GM19463 (cell line): ENCODE data around the gene GPR179.

Source experiments
- ATAC-seq: cut with Tn5 transposase; IDR thresholded peaks from one replicate; pipeline ENCODE4 v1.9.1; 2021; ENCODE audit warnings: mild to moderate bottlenecking, moderate library complexity; ENCODE audit not compliant: unreplicated experiment

The GPR179 gene

GRCh38 chr17:38349097-38349730, 5.5 kb upstream of the GPR179 start:
- ATAC-seq = no peak

DNA sequence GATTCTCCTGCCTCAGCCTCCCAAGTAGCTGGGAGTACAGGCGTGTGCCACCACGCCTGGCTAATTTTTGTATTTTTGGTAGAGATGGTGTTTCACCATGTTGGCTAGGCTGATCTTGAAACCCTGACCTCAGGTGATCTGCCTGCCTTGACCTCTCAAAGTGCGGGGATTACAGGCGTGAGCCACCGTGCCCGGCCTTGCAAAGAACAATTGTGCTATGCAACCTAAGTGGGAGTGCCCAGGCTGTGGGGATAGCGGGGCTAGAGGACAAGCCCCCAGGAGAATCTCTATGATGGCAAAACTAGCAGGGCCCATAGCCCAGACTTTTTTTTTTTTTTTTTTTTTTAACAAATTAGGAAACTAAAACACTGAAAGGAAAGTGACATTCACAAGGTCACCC, 2.0 kb upstream of the GPR179 start:
- ATAC-seq = no peak

DNA sequence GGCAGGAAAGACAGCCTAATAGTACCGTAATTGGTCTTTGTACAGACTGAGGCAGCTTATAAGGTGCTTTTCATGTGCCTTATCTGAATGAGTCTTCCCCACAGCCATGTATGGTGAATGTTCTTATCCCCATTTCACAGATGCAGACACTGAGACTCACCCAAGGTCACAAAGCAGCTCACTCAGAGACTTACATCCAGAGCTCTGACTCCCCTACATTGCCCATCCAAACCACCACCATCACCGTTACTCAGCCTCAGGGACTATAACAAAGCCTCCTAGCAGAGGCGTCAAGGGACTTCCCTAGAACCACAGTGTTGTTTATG, 627 bp upstream of the GPR179 start:
- ATAC-seq = no peak

DNA sequence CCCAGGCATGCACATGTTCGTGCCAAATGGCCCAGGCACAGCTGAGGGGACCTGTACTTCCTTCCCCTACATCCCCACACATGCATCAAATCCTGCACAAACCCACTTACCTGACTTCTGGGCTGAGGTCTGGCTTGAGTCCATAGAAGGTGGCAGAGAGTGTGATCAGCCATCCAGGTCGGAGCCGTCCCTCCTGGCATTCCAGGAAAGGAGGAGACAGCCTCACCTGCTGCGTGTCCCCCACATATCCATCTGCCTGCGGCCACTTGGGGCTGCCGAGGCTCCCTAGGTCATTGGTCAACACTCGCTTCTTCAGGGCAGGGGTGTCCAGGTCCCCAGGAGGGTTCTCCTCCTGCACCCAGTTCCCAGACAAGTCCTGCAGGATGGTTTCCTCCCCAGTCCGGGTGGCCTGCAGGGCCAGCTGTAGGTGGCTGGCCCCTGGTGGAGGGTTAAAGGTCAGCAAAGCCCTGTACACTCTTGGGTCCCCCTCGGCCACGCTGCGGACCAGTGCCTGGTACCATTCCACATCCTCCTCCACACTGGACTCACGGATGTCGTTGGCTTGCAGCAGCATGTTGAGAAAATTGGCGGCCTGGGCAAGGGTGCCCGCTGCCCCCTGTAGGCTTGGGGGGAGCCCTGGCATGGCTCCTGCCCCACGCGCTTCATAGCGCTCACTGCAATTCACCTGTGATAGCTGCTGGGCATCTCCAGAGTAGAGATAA, 709 bp downstream of the GPR179 start:
- no peak for ATAC-seq

- no peak for ATAC-seq
These were observed 2.6 kb downstream of the GPR179 start for GRCh38 chr17:38341035-38341721.

DNA sequence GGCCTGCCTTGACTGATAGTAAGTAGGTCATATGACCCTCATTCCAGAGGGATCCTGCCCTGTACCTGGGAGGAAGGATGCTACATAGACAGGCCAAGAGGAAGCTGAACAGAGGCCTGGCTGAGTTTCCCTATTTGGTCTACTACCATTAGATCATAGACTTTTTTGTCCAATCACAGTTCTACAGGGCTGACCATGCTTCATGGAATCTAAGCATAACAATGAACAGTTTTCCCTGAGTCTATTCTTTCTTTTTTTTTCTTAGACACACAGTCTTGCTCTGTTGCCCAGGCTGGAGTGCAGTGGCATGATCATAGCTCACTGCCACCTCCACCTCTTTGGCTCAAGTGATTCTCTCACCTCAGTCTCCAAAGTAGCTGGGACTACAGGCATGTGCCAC, 3.9 kb downstream of the GPR179 start:
- ATAC-seq = no peak

DNA sequence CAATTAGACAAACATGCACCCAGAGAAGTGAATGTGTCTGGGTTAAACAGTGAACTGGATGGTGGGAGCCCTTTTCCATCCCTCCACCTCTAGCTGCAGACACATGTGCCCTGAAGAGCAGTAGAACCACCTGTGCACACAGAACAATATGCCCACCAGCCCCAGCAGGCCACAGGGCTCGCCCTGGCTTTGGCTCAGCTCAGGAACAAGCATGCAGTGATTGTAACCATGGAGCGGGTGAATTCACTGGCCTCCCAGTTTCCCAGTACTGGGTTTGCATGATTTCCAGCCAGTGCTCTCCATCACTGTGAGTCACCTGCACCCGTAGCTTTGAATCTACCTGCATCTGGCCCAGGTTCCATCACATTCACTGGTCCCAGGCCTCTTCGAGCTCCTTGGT, 5.2 kb downstream of the GPR179 start:
- no peak for ATAC-seq

DNA sequence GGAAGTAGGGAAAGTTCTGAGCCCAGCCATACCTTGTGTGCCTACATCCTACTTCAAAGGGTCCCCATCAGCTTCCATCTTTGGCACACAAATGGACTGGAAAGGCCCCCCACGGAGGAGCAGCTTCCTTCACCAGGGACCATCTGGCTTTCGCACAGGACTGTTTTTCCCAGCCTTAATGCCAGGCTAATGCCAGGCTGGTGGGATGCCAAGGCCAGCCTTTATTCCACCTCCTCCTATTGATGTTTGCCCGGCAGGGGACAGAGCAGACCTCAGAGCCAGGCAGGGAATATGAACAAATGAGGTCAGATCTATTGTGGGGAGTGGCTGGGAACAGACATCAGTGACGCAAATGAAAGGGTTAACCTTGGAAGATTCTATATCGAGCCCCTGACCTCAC, 5.7 kb downstream of the GPR179 start:
- ATAC-seq = no peak

- ATAC-seq = no peak
These were observed 6.9 kb downstream of the GPR179 start for GRCh38 chr17:38336838-38337237.

DNA sequence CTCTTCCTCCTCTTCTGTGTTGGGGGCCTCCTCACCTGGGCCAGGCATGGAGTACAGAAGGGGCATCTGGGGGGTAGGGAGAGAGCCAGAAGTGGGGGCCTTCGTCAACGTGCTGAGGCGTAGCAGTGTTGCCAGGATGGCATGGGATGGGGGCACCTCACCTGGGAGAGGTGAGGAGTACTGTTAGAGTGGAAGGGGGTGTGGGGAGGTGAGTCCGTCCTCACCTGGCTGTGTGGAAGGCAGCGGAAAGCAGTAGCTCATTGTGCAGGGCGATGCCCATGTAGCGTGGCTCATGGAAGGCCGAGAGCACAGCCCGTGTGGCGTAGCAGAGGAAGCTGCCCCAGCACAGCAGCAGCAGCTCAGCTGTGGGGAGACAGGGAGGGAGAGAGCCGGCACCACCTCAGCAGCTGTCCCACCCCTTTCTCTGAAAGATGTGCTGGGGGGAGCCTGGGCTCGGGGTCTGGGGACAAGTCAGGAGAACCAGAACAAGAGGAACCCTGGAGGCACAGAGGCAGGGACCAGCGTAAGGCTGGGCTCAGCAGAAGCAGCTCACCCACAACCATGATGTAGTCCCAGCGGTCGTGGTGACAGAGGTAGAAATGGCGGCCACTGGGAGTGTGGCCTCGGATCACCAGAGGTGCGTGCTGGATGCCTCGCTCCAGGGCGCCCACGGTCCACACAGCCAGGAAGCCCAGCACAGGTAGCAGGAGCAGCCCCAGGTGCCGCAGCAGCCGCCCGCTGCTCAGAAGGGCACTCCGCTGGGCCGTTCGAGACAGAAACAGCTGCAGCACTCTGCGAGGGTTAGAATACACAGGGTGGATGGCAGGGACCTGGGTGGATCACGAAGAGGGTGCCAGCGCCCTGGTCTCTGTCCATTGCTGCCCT, 9.0 kb downstream of the GPR179 start:
- ATAC-seq = no peak

DNA sequence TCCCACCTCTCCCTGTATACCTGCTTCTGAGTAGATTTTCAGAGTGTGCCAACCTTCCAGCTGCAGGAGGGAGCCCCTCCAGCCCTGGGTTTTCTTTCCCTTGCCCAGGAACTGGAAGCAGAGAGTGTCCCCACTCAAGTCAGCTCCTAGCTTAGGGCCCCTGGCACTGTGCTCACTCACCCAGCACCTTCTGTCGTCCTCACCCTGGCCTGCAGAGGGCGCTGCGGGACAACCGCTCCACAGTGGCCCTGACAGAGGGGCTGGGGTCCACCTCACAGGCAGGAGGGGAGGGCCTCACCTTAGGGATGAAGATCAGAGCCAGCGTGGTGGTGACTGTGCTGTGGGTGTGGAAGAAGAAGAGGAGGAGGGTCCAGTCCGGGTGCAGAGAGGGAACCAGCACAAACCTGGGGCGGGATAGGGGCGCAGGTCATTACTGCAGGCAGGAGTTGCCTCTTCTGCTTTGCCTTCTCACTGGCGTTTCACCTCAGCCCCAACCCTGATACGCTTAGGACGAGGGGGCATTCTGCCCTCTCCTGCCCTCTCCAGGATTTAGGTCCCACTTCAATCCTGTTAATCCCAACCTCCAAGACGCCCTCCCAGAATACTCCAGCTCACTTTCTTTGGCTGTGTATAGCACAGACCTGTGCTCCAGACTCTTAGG, 10.0 kb downstream of the GPR179 start:
- ATAC-seq = no peak

DNA sequence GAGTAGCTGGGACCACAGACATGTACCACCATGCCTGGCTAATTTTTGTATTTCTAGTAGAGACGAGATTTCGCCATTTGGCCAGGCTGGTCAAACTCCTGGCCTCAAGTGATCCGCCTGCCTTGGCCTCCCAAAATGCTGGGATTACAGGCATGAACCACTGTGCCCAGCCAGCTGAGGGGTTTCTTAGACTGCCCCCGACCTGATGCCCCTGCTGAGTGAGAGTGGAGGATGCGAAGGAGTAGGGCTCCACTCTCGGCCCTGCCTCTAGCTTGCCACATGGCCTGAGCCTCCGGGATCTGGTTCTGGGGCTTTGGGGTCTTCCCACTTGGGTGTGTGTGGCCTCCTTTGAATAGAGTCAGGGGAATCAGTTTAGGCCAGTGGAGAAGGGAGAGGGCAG, 11.0 kb downstream of the GPR179 start:
- no peak for ATAC-seq

DNA sequence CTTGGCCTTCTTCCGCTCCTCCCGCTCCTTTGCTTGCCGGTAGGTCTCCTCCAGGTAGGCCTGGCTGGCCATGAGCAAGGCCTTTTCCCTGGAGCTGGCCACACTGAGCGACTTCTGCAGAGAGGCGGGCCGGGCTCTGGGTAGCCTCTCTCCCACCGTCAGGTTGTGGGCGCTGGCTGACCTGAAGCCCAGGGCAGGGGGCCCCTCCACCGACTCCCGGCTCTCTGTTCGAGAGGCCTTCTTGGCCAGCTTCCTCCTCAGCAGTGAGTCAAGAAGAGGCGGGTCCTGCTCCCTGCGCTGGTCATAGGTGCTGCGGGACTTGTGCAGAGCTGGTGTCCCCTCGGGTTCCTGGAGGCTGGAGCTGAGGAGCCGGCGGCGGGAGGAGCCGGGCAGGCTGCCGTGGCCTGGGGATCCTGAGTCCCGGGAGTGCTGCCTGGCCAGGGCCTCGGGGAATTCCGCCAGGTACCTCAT, 12.8 kb downstream of the GPR179 start:
- no peak for ATAC-seq

- no peak for ATAC-seq
These were observed 13.7 kb downstream of the GPR179 start for GRCh38 chr17:38329808-38330730.

DNA sequence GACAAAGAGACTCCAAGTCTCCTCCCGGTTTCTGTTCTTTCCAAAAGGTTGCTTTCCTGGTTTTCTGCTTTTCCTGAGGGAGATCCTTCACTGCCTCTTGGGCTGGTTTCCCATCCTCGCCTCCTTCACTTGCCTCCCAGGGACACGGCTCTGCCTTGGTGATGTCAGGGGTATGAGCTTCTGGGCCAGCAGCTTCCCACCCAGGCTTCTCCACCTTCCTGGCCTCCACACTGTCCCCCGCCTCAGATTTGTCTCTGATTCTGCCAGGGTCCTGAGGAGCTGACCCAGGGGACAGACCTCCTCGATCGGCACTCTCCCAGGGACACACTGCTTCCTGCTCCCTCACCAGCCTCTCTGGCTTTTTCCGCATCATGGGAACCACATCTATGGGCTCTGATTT, 14.5 kb downstream of the GPR179 start:
- ATAC-seq = no peak

DNA sequence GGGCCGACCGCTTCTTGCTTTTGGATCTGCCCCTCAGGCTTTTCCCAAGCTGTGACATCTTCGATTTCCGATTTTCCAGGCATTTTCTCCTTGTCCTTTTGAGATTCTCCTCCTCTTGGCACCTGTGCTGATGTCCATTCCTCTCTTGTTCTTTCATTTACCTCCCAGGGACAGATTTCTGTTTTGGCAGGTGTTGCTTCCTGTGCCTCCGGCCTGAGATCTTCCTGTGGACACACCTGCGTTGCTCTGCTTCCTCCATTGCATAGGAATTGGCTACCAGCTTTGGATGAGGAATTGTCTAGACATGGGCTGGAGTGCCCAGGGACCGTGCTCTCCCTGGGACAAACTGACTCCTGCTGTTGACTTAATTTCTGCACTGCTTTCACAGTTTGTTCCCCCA, 15.1 kb downstream of the GPR179 start:
- ATAC-seq = no peak

- no peak for ATAC-seq
These were observed 15.8 kb downstream of the GPR179 start for GRCh38 chr17:38327936-38328335.

DNA sequence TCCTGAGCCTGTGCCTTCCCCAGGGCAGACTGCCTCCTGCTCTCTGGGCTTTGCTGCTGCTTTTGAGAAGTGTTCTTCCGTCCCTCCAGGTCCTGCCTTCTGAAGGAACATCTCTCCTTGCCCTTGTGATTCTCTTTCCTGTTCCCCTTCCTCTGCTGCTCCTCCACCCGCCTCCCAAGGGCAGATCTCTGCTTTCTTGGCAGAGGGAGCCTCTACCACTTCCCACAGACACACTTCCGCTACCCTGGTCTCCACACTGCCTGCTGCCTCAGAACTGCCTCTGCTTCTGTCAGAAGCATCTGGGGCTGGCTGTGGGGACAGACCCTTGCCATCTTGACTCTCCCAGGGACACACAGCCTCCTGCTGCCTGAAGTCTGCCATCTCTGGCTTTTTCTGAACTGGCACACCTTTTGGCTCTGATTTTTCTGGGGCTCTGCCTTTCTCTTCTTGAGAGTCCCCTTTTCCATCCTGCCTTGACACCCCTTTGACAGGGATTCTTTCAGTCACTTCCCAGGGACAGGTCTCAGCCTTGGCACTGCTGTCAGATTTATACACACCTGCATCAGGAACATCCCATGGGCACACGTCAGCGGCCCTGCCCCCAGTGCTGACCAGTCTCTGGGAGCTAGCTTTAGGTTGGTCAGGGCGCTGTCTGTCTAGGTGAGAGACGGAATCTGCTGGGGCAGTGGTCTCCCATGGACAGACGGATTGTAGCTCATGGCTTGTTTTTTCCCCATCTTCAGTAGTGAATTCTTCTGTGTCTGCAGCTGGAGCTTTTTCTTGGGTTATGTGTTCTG, 16.6 kb downstream of the GPR179 start:
- no peak for ATAC-seq
